ENCODE data around the gene AKAP5. TPM values are rescaled to one million over a fixed set of nuclear protein-coding genes. Genes with fewer than 3 reads are reported as not detected.

Gene AKAP5
- total and polyA plus RNA-seq, 2 of the 13 experiments (the other 11 are each of a cell fraction or from before 2014, with no cell fraction given): 0.18 to 1.5 TPM

- CTCF ChIA-PET (ENCODE audit: low intra/inter-chr PET ratio, low total read pairs): no interaction called here
- Histone ChIP-seq H3K79me2 (ENCODE audit: insufficient read depth, low read length) (no peaks in the 10 kb centered on the region), H3K4me1 (ENCODE audit: insufficient read depth, low read length) (no peaks in the 10 kb centered on the region), H3K4me2 (ENCODE audit: low read depth, low read length) (no peak overlapping the region), H4K20me1 (ENCODE audit: insufficient read depth, low read length) (no peaks in the 10 kb centered on the region), H3K27ac (ENCODE audit: extremely low read length, insufficient read depth, low read length) (no peak overlapping the region), H3K4me3 (replicated peaks in 1 of 3; ENCODE audit: insufficient read depth in 1 of 3, low read depth in 2 of 3, low read length in 3 of 3) (no peak overlapping the region), H3K9ac (ENCODE audit: insufficient read depth, low read depth, low read length) (no peak overlapping the region), H3K27me3 (ENCODE audit: control insufficient read depth in 1 of 2, insufficient read depth in 2 of 2, low read length in 2 of 2) (no peaks in the 10 kb centered on the region), H3K9me3 (ENCODE audit: low read length) (no peaks in the 10 kb centered on the region), H2AFZ (ENCODE audit: low read length) (no peak overlapping the region), H3K36me3 (replicated peaks in 1 of 2; ENCODE audit: control insufficient read depth in 1 of 2, insufficient read depth in 2 of 2, low read length in 2 of 2) (peaks cover 5 to 18% of the 10 kb centered on the region in 2 experiments; a peak in 4 of 5 replicates)
- no TSS peak for BruUV-seq (replicated peaks)
- in situ Hi-C loops (cut with HindIII; ENCODE audit: extremely low pct_ligation_motif_present, low pct_unique_long_range_greater_than_20kb) (no loop called here), intact Hi-C loops (cut with micrococcal nuclease; ENCODE audit: unreplicated experiment) (no loop called here)
- WGBS (ENCODE audit: low lambda C conversion rate): 74% methylated on average over 5 of the region's 5 CpGs
- DNase-seq (ENCODE audit: low spot score): no peak
- ATAC-seq: no peak
- POLR2A ChIA-PET: no interaction called here
- no peak for FAIRE-seq
- TF ChIP-seq ZNF501 (CRISPR knock-in tag; IDR thresholded peaks at IDR 0.05) (no peak), GTF2F1 (IDR thresholded peaks at IDR 0.05; ENCODE audit: low read length) (no peak), HNRNPLL (IDR thresholded peaks at IDR 0.05; ENCODE audit: low read depth, low read length, poor library complexity, severe bottlenecking) (no peak), ZNF350 (CRISPR knock-in tag; IDR thresholded peaks at IDR 0.05; ENCODE audit: borderline replicate concordance, low read depth) (no peak), ERF (CRISPR knock-in tag; IDR thresholded peaks at IDR 0.05) (no peak), MZF1 (CRISPR knock-in tag; IDR thresholded peaks at IDR 0.05; ENCODE audit: borderline replicate concordance) (no peak), AHR (CRISPR knock-in tag; IDR thresholded peaks at IDR 0.05) (no peak), ZNF468 (CRISPR knock-in tag; IDR thresholded peaks at IDR 0.05) (no peak), TSC22D2 (CRISPR knock-in tag; IDR thresholded peaks at IDR 0.05; ENCODE audit: borderline replicate concordance) (no peak), SMC3 (IDR thresholded peaks at IDR 0.05; ENCODE audit: low read length) (no peak), ZNF280D (CRISPR knock-in tag; IDR thresholded peaks at IDR 0.05) (no peak), CSRNP2 (CRISPR knock-in tag; conservative IDR thresholded peaks at IDR 0.05; ENCODE audit: low read depth) (no peak), ZNF720 (CRISPR knock-in tag; IDR thresholded peaks at IDR 0.05) (no peak), ZNF160 (CRISPR knock-in tag; IDR thresholded peaks at IDR 0.05) (no peak), FOXK2 (IDR thresholded peaks at IDR 0.05) (no peak), KDM5B (CRISPR knock-in tag; IDR thresholded peaks at IDR 0.05; ENCODE audit: borderline replicate concordance) (no peak), ZSCAN22 (CRISPR knock-in tag; IDR thresholded peaks at IDR 0.05) (no peak), ZNF33B (CRISPR knock-in tag; IDR thresholded peaks at IDR 0.05) (no peak)
- TF ChIP-seq, protein P1, sequence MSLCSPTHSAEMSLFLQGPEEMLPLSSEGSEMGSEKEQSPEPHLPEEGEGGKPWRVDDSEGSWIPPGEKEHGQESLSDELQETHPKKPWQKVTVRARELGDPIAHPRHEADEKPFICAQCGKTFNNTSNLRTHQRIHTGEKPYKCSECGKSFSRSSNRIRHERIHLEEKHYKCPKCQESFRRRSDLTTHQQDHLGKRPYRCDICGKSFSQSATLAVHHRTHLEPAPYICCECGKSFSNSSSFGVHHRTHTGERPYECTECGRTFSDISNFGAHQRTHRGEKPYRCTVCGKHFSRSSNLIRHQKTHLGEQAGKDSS (CRISPR knock-in tag; IDR thresholded peaks at IDR 0.05; ENCODE audit: borderline replicate concordance, low read depth): no peak
Measured at GRCh38 chr14:64488590-64489099, 23.3 kb downstream of the AKAP5 start.

Measured in HepG2 (cell line).